Esophagus squamous epithelium (tissue), 4 donors: ENCODE measurements around the gene PRKX.

Experiments
- CTCF ChIP-seq, 6 experiments: fragments of 450-650 bp in 4 of 6; fragments of 200-600 bp in 2 of 6; sonication (generic) in 2 of 6; IDR thresholded peaks; one replicate each; pipeline ENCODE4 v1.5.1; 2016 to 2019; ENCODE audit warnings: antibody characterized with exemption in 6 of 6, mild to moderate bottlenecking in 4 of 6, moderate library complexity in 4 of 6
- POLR2A ChIP-seq, 4 donors: fragments of 450-650 bp; IDR thresholded peaks; one replicate each; pipeline ENCODE4 v1.6.1; 2017; ENCODE audit warnings: antibody characterized with exemption in 4 of 4, mild to moderate bottlenecking in 4 of 4, moderate library complexity in 3 of 4

- TF ChIP-seq CTCF (IDR thresholded peaks at IDR 0.05) (no peak), POLR2A (IDR thresholded peaks at IDR 0.05) (no peak)
These were observed 25.1 kb upstream of the PRKX start for GRCh38 chrX:3738509-3738908.
